Measurements from ENCODE around the gene MYOG. TPM values are rescaled to one million over a fixed set of nuclear protein-coding genes. Genes with fewer than 3 reads are reported as not detected.

The MYOG gene
- total RNA-seq, 4 donors from 2014 or later, result not detected

- Histone ChIP-seq H3K27me3 (no peaks in the 10 kb centered on the region), H3K9me3 (peaks cover 5 to 9% of the 10 kb centered on the region in 2 donors), H3K4me1 (no peaks in the 10 kb centered on the region), H3K27ac (no peak overlapping the region), H3K4me3 (no peak overlapping the region), H3K36me3 (no peaks in the 10 kb centered on the region)
- intact Hi-C loops (cut with DNase I; ENCODE audit: low total_unique reads), result no loop called here
- TF ChIP-seq POLR2A (IDR thresholded peaks at IDR 0.05) (no peak), CTCF (IDR thresholded peaks at IDR 0.05) (no peak), POLR2AphosphoS5 (IDR thresholded peaks at IDR 0.05) (no peak), EP300 (IDR thresholded peaks at IDR 0.05; ENCODE audit: low read depth) (no peak)
- DNase-seq, result no peak
- 78% methylated on average over 7 of the region's 7 CpGs; no CpG with 5 or more reads in 1 of the 2 donors for WGBS, 2 donors (ENCODE audit: low coverage in 1 of 2)
- in situ Hi-C loops (cut with MboI; ENCODE audit: low pct_ligation_motif_present in 1 of 4, low pct_unique_long_range_greater_than_20kb in 1 of 4, low sequenced_read_pairs in 3 of 4), result no loop called here
These were observed 14.1 kb upstream of the MYOG start for GRCh38 chr1:203099805-203100515.

- TF ChIP-seq CTCF (IDR thresholded peaks at IDR 0.05) (no peak), POLR2AphosphoS5 (IDR thresholded peaks at IDR 0.05) (no peak), EP300 (IDR thresholded peaks at IDR 0.05; ENCODE audit: low read depth) (no peak), POLR2A (IDR thresholded peaks at IDR 0.05) (no peak)
- H3K27ac ChIP-seq, result no peak overlapping the region
- peaks cover 9 to 14% of the 10 kb centered on the region in 2 donors for H3K9me3 ChIP-seq
- no peak overlapping the region for H3K4me3 ChIP-seq
- intact Hi-C loops (cut with DNase I; ENCODE audit: low total_unique reads), result no loop called here
- H3K4me1 ChIP-seq, result no peaks in the 10 kb centered on the region
- no peaks in the 10 kb centered on the region for H3K27me3 ChIP-seq
- no peak for DNase-seq
- no peaks in the 10 kb centered on the region for H3K36me3 ChIP-seq
- in situ Hi-C loops (cut with MboI; ENCODE audit: low pct_ligation_motif_present in 1 of 4, low pct_unique_long_range_greater_than_20kb in 1 of 4, low sequenced_read_pairs in 3 of 4), result no loop called here
- 71 to 83% methylated on average over 3 to 8 of the region's 8 CpGs for WGBS, 2 donors (ENCODE audit: low coverage in 1 of 2)
These were observed 13.2 kb upstream of the MYOG start for GRCh38 chr1:203098914-203099520.

- Histone ChIP-seq H3K9me3 (peaks cover 9 to 14% of the 10 kb centered on the region in 2 donors), H3K27ac (no peak overlapping the region), H3K4me3 (no peak overlapping the region), H3K27me3 (no peaks in the 10 kb centered on the region), H3K4me1 (no peaks in the 10 kb centered on the region), H3K36me3 (no peaks in the 10 kb centered on the region)
- TF ChIP-seq EP300 (IDR thresholded peaks at IDR 0.05; ENCODE audit: low read depth), result no peak
- TF ChIP-seq CTCF (IDR thresholded peaks at IDR 0.05), result no peak
- TF ChIP-seq POLR2AphosphoS5 (IDR thresholded peaks at IDR 0.05), result no peak
- TF ChIP-seq POLR2A (IDR thresholded peaks at IDR 0.05), result no peak
- DNase-seq, result no peak
- intact Hi-C loops (cut with DNase I; ENCODE audit: low total_unique reads) (no loop called here), in situ Hi-C loops (cut with MboI; ENCODE audit: low pct_ligation_motif_present in 1 of 4, low pct_unique_long_range_greater_than_20kb in 1 of 4, low sequenced_read_pairs in 3 of 4) (no loop called here)
- 75% methylated on average over 1 of the region's 1 CpG; no CpG with 5 or more reads in 1 of the 2 donors for WGBS, 2 donors (ENCODE audit: low coverage in 1 of 2)
These were observed 12.6 kb upstream of the MYOG start for GRCh38 chr1:203098445-203098844.

GRCh38 chr1:203097001-203097400 is 11.2 kb upstream of the MYOG start:
- TF ChIP-seq POLR2AphosphoS5 (IDR thresholded peaks at IDR 0.05) (no peak), CTCF (IDR thresholded peaks at IDR 0.05) (no peak), EP300 (IDR thresholded peaks at IDR 0.05; ENCODE audit: low read depth) (no peak), POLR2A (IDR thresholded peaks at IDR 0.05) (no peak)
- Histone ChIP-seq H3K27me3 (peaks cover 6% of the 10 kb centered on the region), H3K4me1 (no peaks in the 10 kb centered on the region), H3K4me3 (no peak overlapping the region), H3K36me3 (no peaks in the 10 kb centered on the region), H3K9me3 (peaks cover 9 to 14% of the 10 kb centered on the region in 2 donors), H3K27ac (no peak overlapping the region)
- WGBS, 2 donors (ENCODE audit: low coverage in 1 of 2), result 70% methylated on average over 1 of the region's 1 CpG; no CpG with 5 or more reads in 1 of the 2 donors
- DNase-seq, result no peak
- in situ Hi-C loops (cut with MboI; ENCODE audit: low pct_ligation_motif_present in 1 of 4, low pct_unique_long_range_greater_than_20kb in 1 of 4, low sequenced_read_pairs in 3 of 4), result no loop called here
- intact Hi-C loops (cut with DNase I; ENCODE audit: low total_unique reads), result no loop called here

All from transverse colon (tissue), 4 donors.